Stimulated activated CD8-positive, alpha-beta memory T cell treated with anti-CD3 and anti-CD28 coated beads, Interleukin-4, amount 100 ng/mL, for 48 hours (primary cell): ENCODE measurements around the gene ABCA13.

ENCODE experiments used
- DNase-seq: peaks from one replicate; pipeline ENCODE4 v3.0.0-alpha.2; 2020

The ABCA13 gene

GRCh38 chr7:48388911-48389310, 217.7 kb downstream of the ABCA13 start:
- DNase-seq: no peak

GRCh38 chr7:48389977-48390376, 218.7 kb downstream of the ABCA13 start:
- no peak for DNase-seq

DNA sequence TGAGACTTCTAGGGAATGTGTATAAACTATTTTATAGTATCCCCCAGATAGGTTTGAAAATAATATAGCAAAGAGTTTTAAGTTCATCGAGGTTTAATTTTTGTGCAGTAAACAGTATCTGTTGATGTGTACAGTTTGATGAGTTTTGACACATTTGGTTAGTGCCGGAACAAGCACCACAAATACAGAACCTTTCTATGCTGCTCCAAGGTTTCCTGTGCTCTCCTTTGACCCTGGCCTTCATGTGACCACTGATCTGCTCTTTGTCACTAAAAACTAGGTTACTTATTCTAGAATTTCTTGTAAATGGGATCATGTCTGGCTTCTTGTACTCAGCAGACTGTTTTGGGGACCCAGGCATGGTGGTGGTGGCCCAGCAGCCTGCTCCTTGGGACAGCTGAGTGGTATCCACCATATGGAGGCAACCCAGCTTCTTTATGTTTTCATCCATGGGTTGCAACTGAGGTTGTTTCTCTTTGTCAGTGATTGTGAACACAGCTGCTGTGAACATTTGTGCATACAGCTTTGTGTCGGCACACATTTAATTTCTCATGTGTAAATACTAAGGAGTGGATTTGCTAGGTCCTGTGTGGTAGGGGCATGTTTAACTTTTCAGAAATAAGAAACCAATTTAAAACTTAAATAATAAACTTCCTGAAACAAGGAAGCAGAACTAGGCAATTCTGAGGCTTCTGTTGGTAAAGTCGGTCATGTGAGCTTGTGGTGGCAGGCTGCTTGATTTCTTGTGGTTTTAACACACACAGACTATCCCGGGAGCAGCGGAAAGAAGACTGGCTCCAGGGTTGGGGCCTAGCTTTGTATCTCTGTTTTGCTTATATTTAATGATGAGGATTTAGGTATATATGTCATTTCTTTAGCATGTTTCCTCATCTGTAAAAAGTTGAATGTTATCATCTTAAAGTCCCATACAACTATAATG, 219.4 kb downstream of the ABCA13 start:
- no peak for DNase-seq

DNA sequence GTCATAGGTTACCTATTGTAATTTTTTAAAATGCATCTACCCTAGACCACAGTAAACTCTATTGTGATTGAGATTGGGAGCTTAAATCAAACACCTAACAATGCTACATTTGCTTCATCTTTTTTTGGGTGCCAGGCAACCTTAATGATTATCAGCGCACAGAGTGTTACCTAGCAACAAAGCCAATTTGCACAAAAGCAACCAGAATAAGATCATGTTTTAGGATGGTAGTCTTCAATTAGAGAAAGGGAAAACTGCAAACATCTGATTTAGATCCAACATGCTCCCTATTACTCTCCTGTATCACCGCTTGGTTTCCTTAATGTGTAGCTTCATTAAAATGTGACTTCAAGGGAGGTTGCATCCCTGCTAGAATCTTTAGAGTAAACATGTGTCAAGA, 226.9 kb downstream of the ABCA13 start:
- DNase-seq: no peak

- no peak for DNase-seq
Observed at GRCh38 chr7:48402721-48403120, 231.5 kb downstream of the ABCA13 start.

GRCh38 chr7:48408731-48409130, 237.5 kb downstream of the ABCA13 start:
- no peak for DNase-seq

DNA sequence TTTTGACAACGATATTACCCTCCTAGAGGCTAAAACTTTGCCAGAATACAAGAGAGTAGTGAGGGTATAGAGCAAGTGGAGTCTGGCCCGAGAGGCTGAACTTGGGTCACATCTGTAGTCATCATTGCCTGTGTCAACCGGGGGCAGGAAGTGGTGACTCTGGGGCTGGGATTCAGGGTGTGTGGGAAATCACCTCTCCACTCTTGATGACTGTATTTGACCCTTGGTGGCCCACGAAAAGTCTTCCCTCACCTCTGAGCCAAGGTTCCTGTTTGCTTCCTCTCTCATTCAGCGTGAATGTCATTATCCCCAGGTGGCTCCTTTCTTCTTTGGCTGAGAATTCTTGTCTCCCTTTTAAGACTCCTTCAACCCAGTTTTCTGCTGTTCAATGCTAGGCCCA, 240.4 kb downstream of the ABCA13 start:
- no peak for DNase-seq

DNA sequence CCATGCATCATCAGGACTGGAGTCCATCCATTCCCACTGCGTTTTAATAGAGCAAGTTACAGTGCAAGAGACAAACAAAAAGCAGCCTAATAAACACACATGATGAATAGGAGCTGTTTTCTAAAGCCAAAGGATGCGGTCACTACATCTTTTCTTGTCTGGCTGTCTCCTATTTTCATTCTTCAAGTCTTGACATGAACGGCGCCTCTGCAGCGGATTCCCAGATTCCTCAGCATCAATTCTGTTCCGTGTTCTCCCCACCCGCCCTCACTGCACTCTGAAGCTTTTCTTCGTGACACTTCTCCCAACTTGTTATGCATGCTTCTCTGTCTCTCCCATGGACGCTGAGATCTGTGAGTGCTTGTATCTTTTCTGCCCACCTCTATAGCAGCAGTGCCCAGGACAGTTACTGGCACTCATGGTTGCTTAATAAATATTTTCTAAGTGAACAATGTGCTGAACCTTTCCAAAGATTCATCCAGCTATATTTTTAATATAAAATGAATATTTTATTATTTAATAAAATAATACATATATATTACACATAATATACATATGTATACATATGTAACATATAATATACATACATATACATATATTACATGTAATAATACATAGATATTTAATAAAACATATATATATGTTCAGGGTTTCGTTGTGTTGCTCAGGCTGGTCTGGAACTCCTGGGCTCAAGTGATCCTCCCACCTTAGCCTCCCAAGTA, 242.9 kb downstream of the ABCA13 start:
- DNase-seq: no peak

DNA sequence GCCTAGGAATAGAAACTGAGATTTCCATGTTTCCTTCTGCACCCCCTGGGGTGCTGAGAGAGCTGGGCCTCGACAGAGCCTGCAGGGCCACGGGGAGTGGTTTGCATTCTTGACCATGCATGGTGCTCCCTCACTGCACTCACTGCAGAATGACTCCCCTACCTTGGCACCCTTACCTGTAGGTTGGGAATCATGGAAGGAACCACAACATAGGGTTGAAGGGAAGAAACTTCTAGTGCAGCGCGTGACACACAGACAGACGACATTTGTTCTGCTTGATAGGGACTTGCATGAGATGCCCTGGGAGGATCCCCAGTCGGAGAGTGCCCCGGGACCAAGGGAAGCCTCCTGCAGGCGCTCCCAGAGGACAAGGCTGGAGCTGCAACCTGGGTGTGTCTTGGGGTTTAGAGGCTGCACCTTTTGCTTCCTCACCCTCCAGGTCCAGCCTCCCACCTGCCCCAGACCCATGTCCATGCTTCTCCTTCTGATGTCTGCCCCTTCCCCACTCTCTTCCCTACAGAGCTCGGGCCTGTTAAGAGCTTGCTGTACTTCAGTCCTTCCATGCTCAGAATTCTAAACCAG, 245.2 kb downstream of the ABCA13 start:
- no peak for DNase-seq

GRCh38 chr7:48419401-48419800, 248.1 kb downstream of the ABCA13 start:
- DNase-seq: no peak

GRCh38 chr7:48420206-48420605, 248.9 kb downstream of the ABCA13 start:
- no peak for DNase-seq

GRCh38 chr7:48421357-48421756, 250.1 kb downstream of the ABCA13 start:
- no peak for DNase-seq

DNA sequence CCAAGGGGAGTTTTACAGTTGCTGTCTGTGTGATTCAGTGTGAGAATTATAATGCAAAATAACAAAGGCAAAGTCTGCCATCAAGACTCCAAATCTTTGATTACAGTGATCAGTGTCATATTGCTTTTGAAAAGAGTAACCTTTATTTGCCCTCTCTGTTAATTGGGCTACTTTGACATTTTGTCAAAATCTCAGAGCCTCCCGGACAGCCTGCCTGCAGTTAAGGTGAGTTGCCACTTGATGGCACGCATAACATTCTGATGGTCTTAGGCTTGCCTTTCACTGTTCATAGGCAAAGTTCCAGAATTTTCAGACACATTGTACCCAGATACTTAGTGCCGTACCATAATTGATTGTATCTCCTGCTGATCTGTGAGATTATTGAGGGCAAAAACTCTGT, 253.5 kb downstream of the ABCA13 start:
- no peak for DNase-seq

- no peak for DNase-seq
Observed at GRCh38 chr7:48426331-48426965, 255.2 kb downstream of the ABCA13 start.

- no peak for DNase-seq
Observed at GRCh38 chr7:48426966-48427555, 255.8 kb downstream of the ABCA13 start.

DNA sequence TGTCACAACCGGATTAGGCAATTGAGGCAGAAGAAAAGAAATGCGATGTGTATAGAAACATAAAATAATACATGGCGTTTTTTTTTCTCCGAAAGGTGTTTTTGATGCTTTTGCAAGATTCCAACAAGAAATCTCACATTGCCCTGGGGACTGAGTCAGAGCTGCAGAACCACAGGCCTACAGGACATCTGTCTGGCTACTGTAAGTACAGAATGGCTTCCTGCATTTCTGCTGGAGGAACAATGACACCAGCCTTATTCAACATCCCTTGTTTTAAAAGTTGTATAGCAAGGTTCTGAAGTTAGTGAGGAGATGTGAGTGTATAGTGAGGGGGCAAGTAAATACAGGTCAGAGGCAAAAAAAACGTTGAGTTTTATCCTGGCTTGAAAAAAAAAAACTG, 256.4 kb downstream of the ABCA13 start:
- no peak for DNase-seq

DNA sequence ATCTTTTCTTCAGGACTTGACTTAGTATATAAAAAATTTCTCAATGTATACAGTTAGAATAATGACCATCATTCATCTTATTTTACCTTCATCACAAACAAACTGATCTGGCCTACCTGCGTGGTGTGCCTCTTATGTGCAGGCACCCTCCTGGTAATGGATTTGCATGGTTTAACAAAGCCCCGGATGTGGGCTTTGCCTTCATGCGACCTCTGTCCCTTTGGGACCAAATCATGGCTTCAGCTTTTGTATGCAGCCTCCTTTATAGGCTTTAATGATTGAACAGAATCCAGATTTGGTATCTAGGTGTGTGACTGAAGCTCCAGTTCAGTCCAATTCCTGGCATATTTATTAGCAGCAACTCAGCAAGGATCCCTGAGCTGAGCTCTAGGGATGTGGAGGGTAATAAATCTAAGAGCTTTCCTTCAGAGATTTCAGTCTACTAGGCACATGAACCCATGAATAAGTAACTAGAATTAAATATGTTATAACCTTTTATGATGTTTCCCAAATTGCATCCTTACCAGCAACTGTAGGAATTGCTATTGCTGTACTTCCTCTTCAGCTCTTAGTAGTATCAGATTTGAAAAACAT, 256.9 kb downstream of the ABCA13 start:
- DNase-seq: no peak

DNA sequence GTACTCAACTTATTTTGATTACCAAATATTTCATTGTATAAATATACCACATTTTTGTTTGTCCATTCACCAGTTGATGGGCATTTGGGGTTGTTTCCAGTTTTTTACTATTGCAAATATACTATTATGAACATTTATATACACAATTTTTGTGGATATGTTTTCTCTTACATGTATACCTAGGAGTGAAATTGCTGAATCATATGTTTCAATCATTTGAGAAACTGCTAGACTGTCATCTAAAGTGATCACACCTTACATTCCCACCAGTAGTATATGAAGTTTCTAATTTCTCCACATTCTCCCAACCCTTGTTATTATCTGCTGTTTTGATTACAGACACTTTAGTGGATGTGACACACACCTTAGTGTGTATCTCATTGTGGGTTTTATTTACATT, 257.9 kb downstream of the ABCA13 start:
- DNase-seq: no peak

DNA sequence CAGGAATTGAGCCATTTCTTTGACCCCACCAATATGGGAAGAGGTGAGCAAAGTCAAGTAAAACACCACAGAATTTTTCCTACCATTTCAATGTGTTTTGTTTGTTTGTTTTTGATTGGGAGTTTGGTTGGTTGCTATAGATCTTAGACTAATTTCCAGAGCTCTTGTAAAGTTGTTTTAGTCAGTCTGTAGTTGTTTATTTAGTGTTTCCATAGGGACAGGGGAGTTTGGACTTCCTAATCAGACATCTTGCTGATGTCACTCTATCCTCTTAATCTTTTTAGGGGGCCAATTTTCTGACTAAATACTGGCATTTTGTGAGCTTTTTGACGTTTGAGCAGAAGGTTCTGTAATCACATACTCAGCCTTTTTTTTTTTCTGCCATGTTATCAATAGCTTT, 266.9 kb downstream of the ABCA13 start:
- no peak for DNase-seq

GRCh38 chr7:48441848-48442492, 270.7 kb downstream of the ABCA13 start:
- DNase-seq: no peak

- no peak for DNase-seq
Observed at GRCh38 chr7:48443051-48443450, 271.8 kb downstream of the ABCA13 start.

GRCh38 chr7:48446721-48447120, 275.5 kb downstream of the ABCA13 start:
- no peak for DNase-seq
